Measurements from ENCODE around the gene RD3L. TPM values are rescaled to one million over a fixed set of nuclear protein-coding genes. Genes with fewer than 3 reads are reported as not detected.
"Not testable (repeated sequence)": the region's sequence is repeated elsewhere in the genome, so short reads cannot be mapped to it uniquely, and the experiment has no call there.

The RD3L gene
- not detected for polyA plus RNA-seq (2013, experiment 1 of 2)
- polyA plus RNA-seq (2013, experiment 2 of 2) = not detected

DNA sequence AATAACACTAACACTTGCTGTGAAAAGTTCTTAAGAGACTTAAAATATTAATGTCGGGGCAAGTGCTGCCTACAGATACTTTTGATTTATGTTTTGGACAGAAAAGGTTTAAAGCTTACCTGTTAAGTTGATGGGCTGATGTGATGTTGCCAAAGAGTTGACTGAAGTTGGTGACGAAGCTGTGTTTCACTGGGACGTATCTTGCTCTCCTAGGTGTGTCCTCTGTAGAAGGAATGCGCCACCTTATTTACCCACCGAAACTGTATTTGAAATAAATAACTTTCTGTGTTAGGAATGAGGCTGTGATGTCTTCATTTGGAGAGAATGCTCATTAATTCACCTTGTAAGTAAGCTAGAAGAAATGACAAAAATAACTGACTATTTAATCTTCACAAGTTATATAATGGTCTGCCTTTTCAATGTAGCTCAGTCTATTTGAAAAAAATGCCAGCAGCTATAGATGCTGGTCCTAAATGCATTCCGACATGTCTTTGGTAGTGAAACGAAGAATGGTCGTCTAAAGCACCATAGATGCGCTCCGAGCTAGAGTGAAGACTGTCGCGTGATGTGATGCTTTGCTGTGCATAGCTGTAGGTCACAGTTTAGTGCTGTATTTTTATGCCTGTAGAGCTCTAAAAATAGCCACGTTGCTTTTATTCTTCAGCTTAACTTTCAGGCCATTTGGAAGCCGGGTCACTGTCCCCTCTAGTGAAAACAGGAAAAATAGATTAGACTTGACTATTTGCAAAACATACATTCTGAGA, at the start of gene RD3L:
RD3L (minus strand) TSS at position 557 of the 764 bp plus-strand sequence. CDS start 834 bp downstream, outside the sequence.
- no peaks in the 10 kb centered on the region for H3K4me1 ChIP-seq (ENCODE audit: control insufficient read depth, insufficient read depth, low read length, poor library complexity, severe bottlenecking)
- no peaks in the 10 kb centered on the region for H3K9me3 ChIP-seq (ENCODE audit: control insufficient read depth, low read length)
- WGBS, 2 experiments (ENCODE audit: insufficient coverage in 2 of 2) = 86 to 90% methylated on average over 8 to 11 of the region's 14 CpGs
- H3K27ac ChIP-seq (ENCODE audit: low read depth, low read length, severe bottlenecking) = no peak within 1 kb of the TSS
- no peaks in the 10 kb centered on the region for H3K36me3 ChIP-seq (ENCODE audit: control insufficient read depth, insufficient read depth, low read length)
- no peak within 1 kb of the TSS for H3K4me3 ChIP-seq (ENCODE audit: extremely low read depth, insufficient read depth, low read length, poor library complexity, severe bottlenecking)

DNA sequence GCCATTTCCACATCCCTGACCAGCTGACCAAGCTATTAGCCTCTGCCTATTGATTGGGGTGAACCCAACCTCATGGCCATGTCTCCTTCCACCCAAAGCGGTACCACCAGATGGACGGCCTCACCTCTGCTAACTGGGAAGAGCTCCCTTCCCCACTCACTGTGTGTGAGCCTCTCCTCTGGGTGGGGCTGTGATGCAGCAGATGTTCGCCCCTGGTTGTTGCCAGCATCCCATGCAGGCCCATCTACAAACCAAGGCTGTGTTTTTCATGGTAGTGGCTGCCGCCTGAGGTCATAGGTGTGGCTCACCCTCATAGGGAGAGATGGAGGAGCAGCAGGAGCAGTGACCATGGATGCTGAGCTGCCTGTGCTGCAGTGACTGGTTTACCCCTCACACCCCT, 47.6 kb upstream of the RD3L start:
- 89 to 90% methylated on average over 2 to 3 of the region's 4 CpGs for WGBS, 2 experiments (ENCODE audit: insufficient coverage in 2 of 2)
- H3K4me3 ChIP-seq (ENCODE audit: extremely low read depth, insufficient read depth, low read length, poor library complexity, severe bottlenecking) = no peak overlapping the region
- H3K27ac ChIP-seq (ENCODE audit: low read depth, low read length, severe bottlenecking) = no peak overlapping the region
- H3K36me3 ChIP-seq (ENCODE audit: control insufficient read depth, insufficient read depth, low read length) = no peaks in the 10 kb centered on the region
- peaks cover 14% of the 10 kb centered on the region for H3K9me3 ChIP-seq (ENCODE audit: control insufficient read depth, low read length)
- H3K4me1 ChIP-seq (ENCODE audit: control insufficient read depth, insufficient read depth, low read length, poor library complexity, severe bottlenecking) = no peaks in the 10 kb centered on the region

DNA sequence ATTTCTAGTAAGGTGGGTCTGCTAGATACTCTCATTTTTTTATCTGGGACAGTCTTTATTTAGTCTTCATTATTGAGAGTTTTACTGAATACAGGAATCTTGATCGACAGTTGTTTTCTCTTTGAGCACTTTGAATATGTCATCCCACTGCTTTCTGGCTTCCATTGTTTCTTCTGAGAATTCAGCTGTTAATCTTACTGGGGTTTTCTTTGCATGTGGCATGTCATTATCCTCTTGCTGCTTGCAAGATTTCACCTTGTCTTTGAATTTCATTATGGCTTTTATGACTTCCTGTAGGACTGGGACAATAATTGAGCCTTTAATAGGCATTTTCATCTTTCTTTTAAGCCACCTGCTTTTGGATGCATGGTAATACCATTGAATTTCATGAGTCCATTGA, 46.7 kb upstream of the RD3L start:
- no peak overlapping the region for H3K4me3 ChIP-seq (ENCODE audit: extremely low read depth, insufficient read depth, low read length, poor library complexity, severe bottlenecking)
- H3K27ac ChIP-seq (ENCODE audit: low read depth, low read length, severe bottlenecking) = no peak overlapping the region
- H3K9me3 ChIP-seq (ENCODE audit: control insufficient read depth, low read length) = peaks cover 14% of the 10 kb centered on the region
- H3K36me3 ChIP-seq (ENCODE audit: control insufficient read depth, insufficient read depth, low read length) = no peaks in the 10 kb centered on the region
- no peaks in the 10 kb centered on the region for H3K4me1 ChIP-seq (ENCODE audit: control insufficient read depth, insufficient read depth, low read length, poor library complexity, severe bottlenecking)
- WGBS, 2 experiments (ENCODE audit: insufficient coverage in 2 of 2) = 80% methylated on average over 1 of the region's 1 CpG; no CpG with 5 or more reads in 1 of the 2 experiments

DNA sequence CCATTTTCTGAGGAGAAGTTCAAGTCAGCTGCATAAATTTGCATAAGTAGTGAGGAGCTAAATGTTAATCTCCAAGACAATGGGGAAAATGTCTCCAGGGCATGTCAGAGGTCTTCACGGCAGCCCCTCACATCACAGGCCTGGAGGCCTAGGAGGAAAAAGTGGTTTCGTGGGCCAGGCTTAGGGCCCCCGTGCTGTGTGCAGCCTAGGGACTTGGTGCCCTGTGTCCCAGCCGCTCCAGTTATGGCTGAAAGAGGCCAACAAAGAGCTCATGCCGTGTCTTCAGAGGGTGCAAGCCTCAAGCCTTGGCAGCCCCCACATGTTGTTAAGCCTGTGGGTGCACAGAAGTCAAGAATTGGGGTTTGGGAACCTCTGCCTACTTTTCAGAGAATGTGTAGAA, 41.9 kb upstream of the RD3L start:
- Histone ChIP-seq H3K4me1 (ENCODE audit: control insufficient read depth, insufficient read depth, low read length, poor library complexity, severe bottlenecking) (no peaks in the 10 kb centered on the region), H3K9me3 (ENCODE audit: control insufficient read depth, low read length) (peaks cover 9% of the 10 kb centered on the region), H3K27ac (ENCODE audit: low read depth, low read length, severe bottlenecking) (no peak overlapping the region), H3K4me3 (ENCODE audit: extremely low read depth, insufficient read depth, low read length, poor library complexity, severe bottlenecking) (no peak overlapping the region), H3K36me3 (ENCODE audit: control insufficient read depth, insufficient read depth, low read length) (no peaks in the 10 kb centered on the region)
- 79 to 86% methylated on average over 5 of the region's 5 CpGs for WGBS, 2 experiments (ENCODE audit: insufficient coverage in 2 of 2)

DNA sequence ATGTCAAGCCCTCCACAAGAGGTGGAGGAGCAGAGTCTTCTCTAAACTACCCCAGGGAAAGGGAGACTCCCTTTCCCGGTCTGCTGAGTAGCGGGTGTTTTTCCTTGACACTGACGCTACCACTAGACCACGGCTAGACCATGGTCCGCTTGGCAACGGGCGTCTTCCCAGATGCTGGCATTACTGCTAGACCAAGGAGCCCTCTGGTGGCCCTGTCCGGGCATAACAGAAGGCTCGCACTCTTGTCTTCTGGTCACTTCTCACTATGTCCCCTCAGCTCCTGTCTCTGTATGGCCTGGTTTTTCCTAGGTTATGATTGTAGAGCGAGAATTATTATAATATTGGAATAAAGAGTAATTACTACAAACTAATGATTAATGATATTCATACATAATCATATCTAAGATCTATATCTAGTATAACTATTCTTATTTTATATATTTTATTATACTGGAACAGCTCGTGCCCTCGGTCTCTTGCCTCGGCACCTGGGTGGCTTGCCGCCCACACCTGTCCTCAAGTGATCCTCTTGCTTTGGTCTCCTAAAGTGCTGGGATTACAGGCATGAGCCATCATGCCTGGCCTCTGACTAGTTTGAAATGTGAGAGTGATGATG, 38.4 kb upstream of the RD3L start:
- H3K36me3 ChIP-seq (ENCODE audit: control insufficient read depth, insufficient read depth, low read length); H3K27ac ChIP-seq (ENCODE audit: low read depth, low read length, severe bottlenecking); H3K4me3 ChIP-seq (ENCODE audit: extremely low read depth, insufficient read depth, low read length, poor library complexity, severe bottlenecking); H3K4me1 ChIP-seq (ENCODE audit: control insufficient read depth, insufficient read depth, low read length, poor library complexity, severe bottlenecking); H3K9me3 ChIP-seq (ENCODE audit: control insufficient read depth, low read length): not testable (repeated sequence)
- WGBS, 2 experiments (ENCODE audit: insufficient coverage in 2 of 2) = 47 to 100% methylated on average over 2 to 10 of the region's 14 CpGs

DNA sequence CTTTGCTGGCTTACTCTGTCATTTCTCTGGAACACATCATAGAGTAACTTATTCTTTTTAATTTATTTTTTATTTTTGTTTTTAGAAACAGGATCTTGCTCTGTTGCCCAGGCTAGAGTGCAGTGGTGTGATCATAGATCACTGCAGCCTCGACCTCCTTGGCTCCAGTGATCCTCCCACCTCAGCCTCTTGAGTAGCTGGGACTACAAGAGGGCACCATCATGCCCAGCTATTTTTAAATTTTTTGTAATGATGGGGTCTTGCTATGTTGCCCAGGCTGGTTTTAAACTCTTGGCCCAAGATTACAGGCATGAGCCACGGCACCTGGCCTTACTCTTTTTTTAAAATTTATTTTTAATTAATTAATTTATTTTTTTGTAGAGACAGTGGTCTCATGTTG, 32.2 kb upstream of the RD3L start:
- Histone ChIP-seq H3K36me3 (ENCODE audit: control insufficient read depth, insufficient read depth, low read length) (no peaks in the 10 kb centered on the region), H3K4me1 (ENCODE audit: control insufficient read depth, insufficient read depth, low read length, poor library complexity, severe bottlenecking) (no peaks in the 10 kb centered on the region), H3K4me3 (ENCODE audit: extremely low read depth, insufficient read depth, low read length, poor library complexity, severe bottlenecking) (no peak overlapping the region), H3K27ac (ENCODE audit: low read depth, low read length, severe bottlenecking) (no peak overlapping the region), H3K9me3 (ENCODE audit: control insufficient read depth, low read length) (no peaks in the 10 kb centered on the region)
- 80 to 86% methylated on average over 1 of the region's 2 CpGs for WGBS, 2 experiments (ENCODE audit: insufficient coverage in 2 of 2)

DNA sequence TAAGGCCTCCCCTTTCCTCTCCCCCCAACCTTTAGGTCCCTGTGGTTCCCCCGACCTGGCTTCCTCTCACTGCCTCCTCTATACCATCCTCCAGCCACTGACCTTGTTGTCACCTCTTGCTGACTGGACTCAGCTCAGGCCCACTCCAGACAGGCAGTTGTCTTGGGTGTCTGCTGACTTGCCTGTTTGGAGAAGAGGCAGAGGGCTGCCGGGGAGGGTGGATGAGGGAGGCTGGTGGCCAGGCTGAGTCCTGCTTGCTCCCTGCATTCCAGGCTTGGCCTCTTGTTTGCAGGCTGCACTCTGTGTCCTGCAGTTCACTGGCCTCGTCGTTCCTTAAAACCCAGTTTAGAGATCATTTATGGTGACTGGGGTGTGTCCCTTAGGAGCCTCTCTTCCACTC, 31.0 kb upstream of the RD3L start:
- Histone ChIP-seq H3K9me3 (ENCODE audit: control insufficient read depth, low read length) (no peaks in the 10 kb centered on the region), H3K4me1 (ENCODE audit: control insufficient read depth, insufficient read depth, low read length, poor library complexity, severe bottlenecking) (no peaks in the 10 kb centered on the region), H3K36me3 (ENCODE audit: control insufficient read depth, insufficient read depth, low read length) (no peaks in the 10 kb centered on the region), H3K27ac (ENCODE audit: low read depth, low read length, severe bottlenecking) (no peak overlapping the region), H3K4me3 (ENCODE audit: extremely low read depth, insufficient read depth, low read length, poor library complexity, severe bottlenecking) (no peak overlapping the region)
- WGBS, 2 experiments (ENCODE audit: insufficient coverage in 2 of 2) = 86 to 92% methylated on average over 1 to 4 of the region's 4 CpGs

DNA sequence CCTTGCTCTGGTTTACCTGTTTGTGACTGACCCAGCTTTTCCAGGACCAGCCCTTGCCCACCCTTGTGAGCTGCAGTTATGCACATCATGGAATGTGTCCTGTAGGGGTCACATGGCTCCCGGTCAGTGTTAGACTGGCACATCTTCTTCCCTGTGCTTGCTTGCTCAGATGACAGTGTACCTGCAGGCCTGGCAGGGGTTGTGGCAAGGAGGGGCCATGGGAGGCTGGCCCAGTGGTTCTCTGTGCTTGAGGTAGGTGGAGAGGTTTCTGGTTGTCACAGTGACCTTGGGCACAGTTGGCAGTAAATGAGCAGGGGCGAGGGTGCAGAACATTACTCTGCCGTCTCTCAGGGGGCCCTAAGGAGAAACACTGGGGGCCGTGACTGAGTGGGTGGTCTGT, 27.6 kb upstream of the RD3L start:
- Histone ChIP-seq H3K9me3 (ENCODE audit: control insufficient read depth, low read length) (no peaks in the 10 kb centered on the region), H3K36me3 (ENCODE audit: control insufficient read depth, insufficient read depth, low read length) (no peaks in the 10 kb centered on the region), H3K4me1 (ENCODE audit: control insufficient read depth, insufficient read depth, low read length, poor library complexity, severe bottlenecking) (no peaks in the 10 kb centered on the region), H3K4me3 (ENCODE audit: extremely low read depth, insufficient read depth, low read length, poor library complexity, severe bottlenecking) (no peak overlapping the region), H3K27ac (ENCODE audit: low read depth, low read length, severe bottlenecking) (no peak overlapping the region)
- 87 to 92% methylated on average over 4 of the region's 4 CpGs for WGBS, 2 experiments (ENCODE audit: insufficient coverage in 2 of 2)

DNA sequence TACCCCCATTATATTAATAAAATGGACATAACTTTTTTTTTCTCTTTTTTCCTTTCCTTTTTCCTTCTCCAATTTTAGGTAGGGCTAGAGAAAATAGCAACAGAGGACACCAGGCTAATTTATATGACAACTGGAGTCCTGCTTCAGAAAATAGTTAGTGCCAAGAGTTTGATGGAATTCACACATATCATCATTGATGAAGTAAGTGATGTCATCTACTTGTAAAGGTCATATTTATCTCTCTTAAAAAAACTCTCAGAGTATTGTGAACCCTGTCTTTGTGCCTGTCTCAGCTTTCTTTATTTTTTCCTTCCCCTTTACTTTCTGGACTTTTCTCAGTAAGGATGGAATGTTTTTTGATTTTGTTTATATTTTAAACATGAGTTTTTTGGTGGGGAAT, 24.3 kb upstream of the RD3L start:
- H3K4me1 ChIP-seq (ENCODE audit: control insufficient read depth, insufficient read depth, low read length, poor library complexity, severe bottlenecking) = no peaks in the 10 kb centered on the region
- H3K4me3 ChIP-seq (ENCODE audit: extremely low read depth, insufficient read depth, low read length, poor library complexity, severe bottlenecking) = no peak overlapping the region
- H3K36me3 ChIP-seq (ENCODE audit: control insufficient read depth, insufficient read depth, low read length) = no peaks in the 10 kb centered on the region
- H3K9me3 ChIP-seq (ENCODE audit: control insufficient read depth, low read length) = no peaks in the 10 kb centered on the region
- H3K27ac ChIP-seq (ENCODE audit: low read depth, low read length, severe bottlenecking) = no peak overlapping the region

DNA sequence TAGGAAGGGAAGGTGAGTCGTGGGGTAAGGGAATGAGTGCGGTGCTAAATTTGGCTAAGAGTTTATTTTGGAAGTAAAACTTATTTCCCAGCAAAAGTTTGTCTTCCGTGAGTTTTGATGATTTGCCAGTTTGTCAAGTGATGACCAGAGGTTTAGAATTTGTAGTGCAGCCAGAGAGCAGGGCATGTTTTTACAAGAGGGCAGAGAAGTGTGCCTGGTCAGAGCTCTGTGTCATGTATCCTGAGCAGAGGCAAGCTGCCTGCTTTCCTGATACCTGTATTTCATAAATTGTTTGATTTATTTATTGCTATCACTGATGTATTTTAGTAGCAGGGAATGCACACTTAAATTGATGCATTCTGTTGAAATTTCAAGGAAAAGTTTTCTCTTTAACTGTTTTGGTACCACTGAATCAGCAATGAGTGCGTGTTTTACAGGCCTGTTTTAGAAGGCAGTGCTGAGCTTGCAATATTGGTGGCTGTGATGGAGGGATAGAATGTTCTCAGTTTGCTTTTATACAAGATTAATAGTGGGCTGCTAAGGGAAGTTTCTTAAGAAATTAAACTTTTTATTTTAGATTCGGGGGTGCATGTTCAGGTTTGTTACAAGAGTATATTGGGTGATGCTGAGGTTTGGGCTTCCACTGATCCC, 19.7 kb upstream of the RD3L start:
- 87 to 92% methylated on average over 4 of the region's 5 CpGs for WGBS, 2 experiments (ENCODE audit: insufficient coverage in 2 of 2)
- H3K4me1 ChIP-seq (ENCODE audit: control insufficient read depth, insufficient read depth, low read length, poor library complexity, severe bottlenecking) = no peaks in the 10 kb centered on the region
- no peaks in the 10 kb centered on the region for H3K36me3 ChIP-seq (ENCODE audit: control insufficient read depth, insufficient read depth, low read length)
- no peaks in the 10 kb centered on the region for H3K9me3 ChIP-seq (ENCODE audit: control insufficient read depth, low read length)
- no peak overlapping the region for H3K27ac ChIP-seq (ENCODE audit: low read depth, low read length, severe bottlenecking)
- H3K4me3 ChIP-seq (ENCODE audit: extremely low read depth, insufficient read depth, low read length, poor library complexity, severe bottlenecking) = no peak overlapping the region
